ENCODE results near the gene FGD2. TPM values are rescaled to one million over a fixed set of nuclear protein-coding genes. Genes with fewer than 3 reads are reported as not detected.

Gene FGD2
- total and polyA plus RNA-seq, 9 of the 15 experiments (the other 6 are each of a cell fraction or from before 2014, with no cell fraction given) = 0.09 TPM; not detected in 8

GRCh38 chr6:36980876-36981619 is 24.4 kb upstream of the FGD2 start:
- ChIA-PET CTCF (ENCODE audit: low intra/inter-chr PET ratio) (interaction anchor here (1.0 kb wide), 1 partner anchor 37 kb away, joined by 3 read pairs; no protein-coding TSS in a partner anchor), POLR2A (interaction anchor here (0.7 to 2.0 kb wide), 4 partner anchors 9 to 223 kb away, joined by 3 to 6 read pairs (median 3); partner anchors contain the start of gene C6orf89)
- H3K27ac ChIP-seq (ENCODE audit: extremely low read depth, low read depth, low read length) = no peak overlapping the region
- TF ChIP-seq FOXJ2 (tag; IDR thresholded peaks at IDR 0.05) = no peak
- TF ChIP-seq POLR2G (IDR thresholded peaks at IDR 0.05; ENCODE audit: low read depth, low read length) = peak; percentile 57; the same call in 1 of the 2 replicates
- no peak for TF ChIP-seq ARID2 (IDR thresholded peaks at IDR 0.05)
- peak; percentile 57 for TF ChIP-seq RBFOX2 (IDR thresholded peaks at IDR 0.05; ENCODE audit: low read depth, low read length)
- no peaks in the 10 kb centered on the region for H3K27me3 ChIP-seq (ENCODE audit: control insufficient read depth in 2 of 2, insufficient read depth in 2 of 2, low read length in 2 of 2)
- H3K36me3 ChIP-seq (ENCODE audit: control insufficient read depth, insufficient read depth, low read length) = peaks cover 79% of the 10 kb centered on the region
- H3K79me2 ChIP-seq (ENCODE audit: control insufficient read depth, insufficient read depth, low read length) = peaks cover 70% of the 10 kb centered on the region
- no peak overlapping the region for H3K4me3 ChIP-seq
- peaks cover 15% of the 10 kb centered on the region for H3K9me1 ChIP-seq (ENCODE audit: control insufficient read depth, insufficient read depth, low read length)
- no TSS peak for BruUV-seq (replicated peaks)
- FAIRE-seq (no peak), DNase-seq (ENCODE audit: extremely low read depth in 1 of 4, low spot score in 3 of 4) (no peak), ATAC-seq (no peak)
- WGBS (ENCODE audit: insufficient coverage, low coverage, missing lambda C conversion rate) = 89% methylated on average over 14 of the region's 14 CpGs
- no peak overlapping the region for H2AFZ ChIP-seq (ENCODE audit: low read depth, low read length)
- no peaks in the 10 kb centered on the region for H3K9me3 ChIP-seq (replicated peaks; ENCODE audit: control insufficient read depth, insufficient read depth, low read depth, low read length)
- peaks cover 58% of the 10 kb centered on the region for H4K20me1 ChIP-seq (replicated peaks; ENCODE audit: control insufficient read depth, insufficient read depth, low read length)
- intact Hi-C loops (cut with micrococcal nuclease) = no loop called here
- H3K4me1 ChIP-seq (replicated peaks in 1 of 2; ENCODE audit: control insufficient read depth in 2 of 2, insufficient read depth in 2 of 2, low read length in 2 of 2) = peaks cover 18 to 24% of the 10 kb centered on the region in 2 experiments
- H3K9ac ChIP-seq (ENCODE audit: insufficient read depth in 1 of 2, low read depth in 2 of 2, low read length in 2 of 2) = peak overlapping the region in 1 of 2 experiments; percentile 46; a peak in 2 of 4 replicates
- in situ Hi-C loops (cut with MboI) = no loop called here
- no peak overlapping the region for H3K4me2 ChIP-seq (ENCODE audit: insufficient read depth, low read length)

- WGBS (ENCODE audit: insufficient coverage, low coverage, missing lambda C conversion rate) = 33% methylated on average over 3 of the region's 3 CpGs
- ChIA-PET CTCF (ENCODE audit: low intra/inter-chr PET ratio) (no interaction called here), POLR2A (no interaction called here)
- intact Hi-C loops (cut with micrococcal nuclease) (no loop called here), in situ Hi-C loops (cut with MboI) (no loop called here)
- BruUV-seq (replicated peaks) = no TSS peak
- no peaks in the 10 kb centered on the region for H3K9me3 ChIP-seq (replicated peaks; ENCODE audit: control insufficient read depth, insufficient read depth, low read depth, low read length)
- no peak for ATAC-seq
- H3K79me2 ChIP-seq (ENCODE audit: control insufficient read depth, insufficient read depth, low read length) = peaks cover 78% of the 10 kb centered on the region
- H3K4me2 ChIP-seq (ENCODE audit: insufficient read depth, low read length) = no peak overlapping the region
- peaks cover 47% of the 10 kb centered on the region for H4K20me1 ChIP-seq (replicated peaks; ENCODE audit: control insufficient read depth, insufficient read depth, low read length)
- peaks cover 54% of the 10 kb centered on the region for H3K36me3 ChIP-seq (ENCODE audit: control insufficient read depth, insufficient read depth, low read length)
- no peak overlapping the region for H3K27ac ChIP-seq (ENCODE audit: extremely low read depth, low read depth, low read length)
- H3K4me1 ChIP-seq (replicated peaks in 1 of 2; ENCODE audit: control insufficient read depth in 2 of 2, insufficient read depth in 2 of 2, low read length in 2 of 2) = peaks cover 25 to 31% of the 10 kb centered on the region in 2 experiments
- H3K4me3 ChIP-seq = no peak overlapping the region
- H2AFZ ChIP-seq (ENCODE audit: low read depth, low read length) = no peak overlapping the region
- peaks cover 11% of the 10 kb centered on the region for H3K9me1 ChIP-seq (ENCODE audit: control insufficient read depth, insufficient read depth, low read length)
- H3K27me3 ChIP-seq (ENCODE audit: control insufficient read depth in 2 of 2, insufficient read depth in 2 of 2, low read length in 2 of 2) = no peaks in the 10 kb centered on the region
- H3K9ac ChIP-seq (ENCODE audit: insufficient read depth in 1 of 2, low read depth in 2 of 2, low read length in 2 of 2) = peak overlapping the region in 1 of 2 experiments; percentile 16; a peak in 1 of 4 replicates
- no peak for FAIRE-seq
- no peak for DNase-seq (ENCODE audit: extremely low read depth in 1 of 4, low spot score in 3 of 4)
- TF ChIP-seq BACH1 (tag; IDR thresholded peaks at IDR 0.05) = no peak
- TF ChIP-seq ZNF23 (CRISPR knock-in tag; IDR thresholded peaks at IDR 0.05) = no peak
- no peak for TF ChIP-seq NR2F6 (CRISPR knock-in tag; IDR thresholded peaks at IDR 0.05)
- TF ChIP-seq, protein P1, sequence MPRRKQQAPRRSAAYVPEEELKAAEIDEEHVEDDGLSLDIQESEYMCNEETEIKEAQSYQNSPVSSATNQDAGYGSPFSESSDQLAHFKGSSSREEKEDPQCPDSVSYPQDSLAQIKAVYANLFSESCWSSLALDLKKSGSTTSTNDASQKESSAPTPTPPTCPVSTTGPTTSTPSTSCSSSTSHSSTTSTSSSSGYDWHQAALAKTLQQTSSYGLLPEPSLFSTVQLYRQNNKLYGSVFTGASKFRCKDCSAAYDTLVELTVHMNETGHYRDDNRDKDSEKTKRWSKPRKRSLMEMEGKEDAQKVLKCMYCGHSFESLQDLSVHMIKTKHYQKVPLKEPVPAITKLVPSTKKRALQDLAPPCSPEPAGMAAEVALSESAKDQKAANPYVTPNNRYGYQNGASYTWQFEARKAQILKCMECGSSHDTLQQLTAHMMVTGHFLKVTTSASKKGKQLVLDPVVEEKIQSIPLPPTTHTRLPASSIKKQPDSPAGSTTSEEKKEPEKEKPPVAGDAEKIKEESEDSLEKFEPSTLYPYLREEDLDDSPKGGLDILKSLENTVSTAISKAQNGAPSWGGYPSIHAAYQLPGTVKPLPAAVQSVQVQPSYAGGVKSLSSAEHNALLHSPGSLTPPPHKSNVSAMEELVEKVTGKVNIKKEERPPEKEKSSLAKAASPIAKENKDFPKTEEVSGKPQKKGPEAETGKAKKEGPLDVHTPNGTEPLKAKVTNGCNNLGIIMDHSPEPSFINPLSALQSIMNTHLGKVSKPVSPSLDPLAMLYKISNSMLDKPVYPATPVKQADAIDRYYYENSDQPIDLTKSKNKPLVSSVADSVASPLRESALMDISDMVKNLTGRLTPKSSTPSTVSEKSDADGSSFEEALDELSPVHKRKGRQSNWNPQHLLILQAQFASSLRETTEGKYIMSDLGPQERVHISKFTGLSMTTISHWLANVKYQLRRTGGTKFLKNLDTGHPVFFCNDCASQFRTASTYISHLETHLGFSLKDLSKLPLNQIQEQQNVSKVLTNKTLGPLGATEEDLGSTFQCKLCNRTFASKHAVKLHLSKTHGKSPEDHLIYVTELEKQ (CRISPR knock-in tag; IDR thresholded peaks at IDR 0.05) = no peak
- TF ChIP-seq KLF6 (CRISPR knock-in tag; IDR thresholded peaks at IDR 0.05; ENCODE audit: borderline replicate concordance) = no peak
- 0 out of 2 replicates have a peak, but pooled peaks have one; percentile 25 for TF ChIP-seq TCF3 (CRISPR knock-in tag; IDR thresholded peaks at IDR 0.05)
- TF ChIP-seq MTF1 (CRISPR knock-in tag; IDR thresholded peaks at IDR 0.05; ENCODE audit: borderline replicate concordance) = no peak
- no peak for TF ChIP-seq ZNF830 (CRISPR knock-in tag; IDR thresholded peaks at IDR 0.05)
- TF ChIP-seq ARID1B (IDR thresholded peaks at IDR 0.05) = 0 out of 2 replicates have a peak, but pooled peaks have one; percentile 9
These were observed 21.9 kb upstream of the FGD2 start for GRCh38 chr6:36983538-36983937.
